Stimulated activated CD4-positive, alpha-beta T cell treated with anti-CD3 and anti-CD28 coated beads, TNF-alpha, amount 100 ng/mL, for 1 hour (primary cell): ENCODE results near the gene HNRNPUL1.
A peak's percentile ranks its signal among the peaks of the same experiment; 100 is the strongest.
"Not testable (repeated sequence)": the region's sequence is repeated elsewhere in the genome, so short reads cannot be mapped to it uniquely, and the experiment has no call there.

Source experiments
- DNase-seq, 3 donors: peaks; one replicate each; pipeline ENCODE4 v3.0.0-alpha.2; 2020; ENCODE audit warnings: low read depth in 3 of 3, low spot score in 1 of 3

Gene HNRNPUL1

GRCh38 chr19:41324231-41324702 lies 60.1 kb downstream of the HNRNPUL1 start:
- no peak for DNase-seq

GRCh38 chr19:41324921-41325639 lies 60.9 kb downstream of the HNRNPUL1 start:
- no peak for DNase-seq

DNA sequence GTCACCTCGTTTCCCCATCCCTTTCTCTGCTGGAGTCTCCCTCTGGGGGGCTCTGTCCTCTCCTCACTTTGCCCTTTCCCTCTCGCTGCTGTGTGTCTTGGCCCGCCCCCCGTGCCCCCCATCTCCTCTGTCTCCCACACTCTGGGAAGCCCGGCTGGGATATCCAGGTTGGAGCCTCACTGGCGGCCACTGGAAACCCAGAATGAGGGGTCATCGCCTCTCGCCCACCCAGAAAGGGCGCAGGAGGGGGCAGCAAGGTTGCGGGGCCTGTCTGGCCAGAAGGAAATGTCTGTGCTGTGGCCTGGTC lies 61.4 kb downstream of the HNRNPUL1 start:
- no peak for DNase-seq

GRCh38 chr19:41325947-41326706 lies 62.0 kb downstream of the HNRNPUL1 start:
- no peak for DNase-seq

GRCh38 chr19:41327076-41327575 lies 63.0 kb downstream of the HNRNPUL1 start:
- no peak for DNase-seq

- peak; percentile 60 to 67 (median 67) for DNase-seq
Measured at GRCh38 chr19:41327576-41328156, 63.5 kb downstream of the HNRNPUL1 start.

GRCh38 chr19:41328157-41328841 lies 64.1 kb downstream of the HNRNPUL1 start:
- DNase-seq = peak in 1 of 3 donors; percentile 34

DNA sequence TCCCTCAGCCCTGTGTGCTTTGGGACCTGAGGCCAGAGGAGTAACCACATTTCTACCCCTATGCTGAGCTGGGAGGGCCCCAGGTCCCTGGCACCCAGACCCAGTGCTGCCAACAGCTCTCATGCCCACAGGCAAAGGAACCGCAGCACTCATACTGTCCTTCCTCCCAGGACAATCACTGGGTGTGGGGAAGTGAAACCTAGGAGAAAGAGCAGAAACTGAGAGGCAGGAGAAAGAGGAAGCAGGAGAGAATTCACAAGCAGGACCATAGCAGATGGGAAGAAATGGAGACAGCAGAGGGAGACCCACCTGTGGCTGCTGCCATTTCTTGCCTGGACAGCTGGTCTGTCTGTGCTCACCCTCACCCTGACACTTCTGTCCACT lies 64.7 kb downstream of the HNRNPUL1 start:
- no peak for DNase-seq

- DNase-seq = no peak
Measured at GRCh38 chr19:41330481-41330880, 66.3 kb downstream of the HNRNPUL1 start.

DNA sequence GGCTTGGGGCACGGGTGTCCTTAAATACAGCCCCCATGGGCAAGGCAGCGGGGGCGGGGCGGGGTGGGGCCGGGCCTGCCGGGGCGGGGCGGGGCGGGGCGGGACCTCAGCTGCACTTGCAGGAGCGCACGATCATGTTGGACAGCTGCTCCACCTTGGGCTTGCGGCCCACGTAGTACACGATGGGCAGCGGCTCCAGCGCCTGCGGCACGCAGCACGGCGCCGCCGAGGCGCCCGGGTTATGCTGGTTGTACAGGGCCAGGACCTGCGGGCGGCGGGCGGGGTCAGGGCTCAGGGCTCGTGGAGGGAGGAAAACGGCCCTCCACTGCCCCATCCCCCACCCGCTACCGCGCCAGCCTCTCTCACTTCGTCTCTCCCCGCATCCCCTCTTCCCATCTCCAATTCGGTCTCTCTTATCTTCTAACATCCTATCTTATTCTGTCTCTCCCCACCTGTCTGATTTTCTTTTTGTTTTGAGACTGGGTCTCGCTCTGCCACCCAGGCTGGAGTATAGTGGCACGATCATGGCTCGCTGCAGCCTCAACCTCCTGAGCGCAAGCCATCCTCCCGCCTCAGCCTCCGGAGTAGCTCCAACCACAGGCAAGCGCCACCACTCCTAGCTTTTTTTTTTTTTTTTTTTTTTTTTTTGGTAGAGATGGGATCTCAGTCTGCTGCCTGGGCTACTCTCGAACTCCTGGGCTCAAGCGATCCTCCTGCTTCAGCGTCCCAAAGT lies 66.9 kb downstream of the HNRNPUL1 start:
- DNase-seq = no peak

- DNase-seq = no peak
Measured at GRCh38 chr19:41332000-41332399, 67.8 kb downstream of the HNRNPUL1 start.

GRCh38 chr19:41332468-41332867 lies 68.3 kb downstream of the HNRNPUL1 start:
- DNase-seq = no peak

GRCh38 chr19:41334793-41335192 lies 70.6 kb downstream of the HNRNPUL1 start:
- no peak for DNase-seq

GRCh38 chr19:41335467-41335866 lies 71.3 kb downstream of the HNRNPUL1 start:
- DNase-seq = no peak

DNA sequence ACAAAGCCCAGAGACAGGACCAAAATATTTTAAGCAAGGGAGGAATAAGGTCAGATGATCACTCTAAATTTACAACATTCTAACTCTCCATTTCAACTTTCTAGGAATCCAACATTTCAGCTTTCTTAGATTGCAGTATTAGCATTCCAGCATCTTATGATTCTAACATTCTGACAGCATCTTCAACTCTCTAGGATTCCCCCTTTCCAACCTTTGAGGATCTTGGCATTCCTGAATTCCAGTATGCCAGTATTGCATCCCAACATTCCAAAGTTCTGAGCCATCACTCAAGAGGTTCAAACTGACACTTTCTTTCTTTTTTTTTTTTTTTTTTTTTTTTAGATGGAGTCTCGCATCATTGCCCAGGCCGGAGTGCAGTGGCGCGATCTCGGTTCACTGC lies 75.8 kb downstream of the HNRNPUL1 start:
- DNase-seq = no peak

- DNase-seq = no peak
Measured at GRCh38 chr19:41341669-41342490, 77.7 kb downstream of the HNRNPUL1 start.

DNA sequence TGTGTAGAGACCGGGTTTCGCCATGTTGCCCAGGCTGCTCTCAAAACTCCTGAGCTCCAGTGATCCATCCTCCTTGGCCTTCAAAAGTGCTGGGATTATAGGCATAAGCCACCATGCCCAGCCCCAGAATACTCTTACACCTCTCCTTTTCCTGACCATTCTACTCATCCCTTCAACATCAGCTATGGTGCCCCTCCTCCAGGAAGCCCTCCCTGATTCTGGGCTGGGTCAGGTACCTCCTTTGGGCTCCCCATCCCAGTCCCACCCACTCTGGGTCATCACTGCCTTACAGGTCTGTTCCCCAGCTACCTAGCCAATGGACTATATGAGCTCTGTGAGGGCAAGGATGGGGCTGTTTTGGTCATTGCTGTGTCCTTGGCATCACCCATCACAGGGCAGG lies 80.0 kb downstream of the HNRNPUL1 start:
- no peak for DNase-seq

GRCh38 chr19:41346916-41347315 lies 82.7 kb downstream of the HNRNPUL1 start:
- not testable (repeated sequence) for DNase-seq

- no peak for DNase-seq
Measured at GRCh38 chr19:41350735-41351338, 86.7 kb downstream of the HNRNPUL1 start.
